Loucy (cell line): ENCODE results near the gene IFT22.

Experiments used
- H2AFZ ChIP-seq: fragments of 200-600 bp; sonication (generic); 2 replicates; pipeline ENCODE4 v1.6.0; 2016; ENCODE audit warnings: antibody characterized with exemption, mild to moderate bottlenecking, low read length, moderate library complexity
- H3F3A ChIP-seq: fragments of 200-600 bp; 2 replicates; pipeline ENCODE4 v1.6.0; 2016; ENCODE audit warnings: antibody characterized with exemption, low read depth, mild to moderate bottlenecking
- H3K27me3 ChIP-seq: fragments of 200-600 bp; sonication (generic); 2 replicates; pipeline ENCODE4 v1.6.1; 2014; ENCODE audit warnings: low read length, mild to moderate bottlenecking; ENCODE audit not compliant: insufficient read depth, poor library complexity, severe bottlenecking
- H3K36me3 ChIP-seq: fragments of 200-600 bp; sonication (generic); 2 replicates; pipeline ENCODE4 v1.6.1; 2016; ENCODE audit warnings: low read length; ENCODE audit not compliant: insufficient read depth
- H3K4me1 ChIP-seq: fragments of 200-600 bp; sonication (generic); 2 replicates; pipeline ENCODE4 v1.5.1; 2014; ENCODE audit warnings: low read length, mild to moderate bottlenecking; ENCODE audit not compliant: insufficient read depth, poor library complexity, severe bottlenecking
- H3K4me2 ChIP-seq: fragments of 200-600 bp; sonication (generic); 2 replicates; pipeline ENCODE4 v1.6.0; 2014; ENCODE audit warnings: antibody characterized with exemption, low read length, low read depth, mild to moderate bottlenecking; ENCODE audit not compliant: poor library complexity, severe bottlenecking
- H3K4me3 ChIP-seq: fragments of 200-600 bp; sonication (generic); 2 replicates; pipeline ENCODE4 v1.5.1; 2014; ENCODE audit warnings: low read length, mild to moderate bottlenecking, mixed read lengths; ENCODE audit not compliant: poor library complexity, severe bottlenecking
- H3K79me2 ChIP-seq: fragments of 200-600 bp; sonication (generic); 2 replicates; pipeline ENCODE4 v1.6.1; 2014; ENCODE audit warnings: low read length; ENCODE audit not compliant: insufficient read depth
- H3K9ac ChIP-seq: fragments of 200-600 bp; sonication (generic); 2 replicates; pipeline ENCODE4 v1.6.0; 2014; ENCODE audit warnings: mild to moderate bottlenecking, low read depth, low read length, moderate library complexity; ENCODE audit not compliant: poor library complexity, severe bottlenecking
- H3K9me2 ChIP-seq: fragments of 200-600 bp; sonication (generic); replicated peaks from 2 replicates; pipeline ENCODE4 v1.6.1; 2016; ENCODE audit warnings: low read depth, low read length, mixed read lengths
- H3K9me3 ChIP-seq: fragments of 200-600 bp; sonication (generic); 2 replicates; pipeline ENCODE4 v1.6.1; 2014; ENCODE audit warnings: mild to moderate bottlenecking, antibody characterized with exemption, low read length, low read depth; ENCODE audit not compliant: insufficient read depth
- H4K20me1 ChIP-seq: fragments of 200-600 bp; sonication (generic); 2 replicates; pipeline ENCODE4 v1.6.0; 2014; ENCODE audit warnings: antibody characterized with exemption, low read length, mild to moderate bottlenecking; ENCODE audit not compliant: insufficient read depth, poor library complexity, severe bottlenecking
- EZH2phosphoT487 ChIP-seq: fragments of 200-600 bp; IDR thresholded peaks from 2 replicates; pipeline ENCODE4 v1.6.1; 2018; ENCODE audit warnings: antibody characterized with exemption, mild to moderate bottlenecking, moderate library complexity, borderline replicate concordance
- TF ChIP-seq, protein P1 (sequence below): fragments of 200-600 bp; sonication (generic); conservative IDR thresholded peaks from 2 replicates; pipeline ENCODE4 v1.5.1; 2014; ENCODE audit warnings: mild to moderate bottlenecking, antibody characterized with exemption, low read length

Gene IFT22

DNA sequence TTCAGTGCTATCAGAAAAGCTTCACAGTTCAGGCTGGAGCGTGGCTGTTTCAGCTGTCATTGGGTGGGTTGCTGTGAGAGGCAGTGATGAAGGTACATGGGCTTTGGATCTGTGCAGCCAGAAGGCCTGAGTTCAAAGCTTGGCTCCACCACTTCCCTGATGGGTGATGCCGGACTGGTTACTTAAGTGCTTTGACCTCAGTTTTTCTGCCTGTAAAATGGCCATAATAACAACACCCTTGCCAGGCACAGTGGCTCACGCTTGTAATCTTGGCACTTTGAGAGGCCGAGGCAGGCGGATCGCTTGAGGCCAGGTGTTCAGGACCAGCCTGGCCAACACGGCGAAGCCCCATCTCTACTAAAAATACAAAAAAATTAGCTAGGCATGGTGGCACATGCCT, 10.4 kb upstream of the IFT22 start:
- no peaks in the 10 kb centered on the region for H3K27me3 ChIP-seq
- no peaks in the 10 kb centered on the region for H3K79me2 ChIP-seq
- H3K36me3 ChIP-seq = no peaks in the 10 kb centered on the region
- H3K9ac ChIP-seq = no peak overlapping the region
- H3K9me2 ChIP-seq = no peaks in the 10 kb centered on the region
- no peak overlapping the region for H3K4me3 ChIP-seq
- H2AFZ ChIP-seq = no peak overlapping the region
- TF ChIP-seq EZH2phosphoT487 = no peak
- TF ChIP-seq, protein P1, sequence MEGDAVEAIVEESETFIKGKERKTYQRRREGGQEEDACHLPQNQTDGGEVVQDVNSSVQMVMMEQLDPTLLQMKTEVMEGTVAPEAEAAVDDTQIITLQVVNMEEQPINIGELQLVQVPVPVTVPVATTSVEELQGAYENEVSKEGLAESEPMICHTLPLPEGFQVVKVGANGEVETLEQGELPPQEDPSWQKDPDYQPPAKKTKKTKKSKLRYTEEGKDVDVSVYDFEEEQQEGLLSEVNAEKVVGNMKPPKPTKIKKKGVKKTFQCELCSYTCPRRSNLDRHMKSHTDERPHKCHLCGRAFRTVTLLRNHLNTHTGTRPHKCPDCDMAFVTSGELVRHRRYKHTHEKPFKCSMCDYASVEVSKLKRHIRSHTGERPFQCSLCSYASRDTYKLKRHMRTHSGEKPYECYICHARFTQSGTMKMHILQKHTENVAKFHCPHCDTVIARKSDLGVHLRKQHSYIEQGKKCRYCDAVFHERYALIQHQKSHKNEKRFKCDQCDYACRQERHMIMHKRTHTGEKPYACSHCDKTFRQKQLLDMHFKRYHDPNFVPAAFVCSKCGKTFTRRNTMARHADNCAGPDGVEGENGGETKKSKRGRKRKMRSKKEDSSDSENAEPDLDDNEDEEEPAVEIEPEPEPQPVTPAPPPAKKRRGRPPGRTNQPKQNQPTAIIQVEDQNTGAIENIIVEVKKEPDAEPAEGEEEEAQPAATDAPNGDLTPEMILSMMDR = no peak
- H3K9me3 ChIP-seq = no peaks in the 10 kb centered on the region
- H3K4me2 ChIP-seq = no peak overlapping the region
- no peaks in the 10 kb centered on the region for H4K20me1 ChIP-seq
- H3F3A ChIP-seq = no peaks in the 10 kb centered on the region
- peaks cover 5% of the 10 kb centered on the region for H3K4me1 ChIP-seq

DNA sequence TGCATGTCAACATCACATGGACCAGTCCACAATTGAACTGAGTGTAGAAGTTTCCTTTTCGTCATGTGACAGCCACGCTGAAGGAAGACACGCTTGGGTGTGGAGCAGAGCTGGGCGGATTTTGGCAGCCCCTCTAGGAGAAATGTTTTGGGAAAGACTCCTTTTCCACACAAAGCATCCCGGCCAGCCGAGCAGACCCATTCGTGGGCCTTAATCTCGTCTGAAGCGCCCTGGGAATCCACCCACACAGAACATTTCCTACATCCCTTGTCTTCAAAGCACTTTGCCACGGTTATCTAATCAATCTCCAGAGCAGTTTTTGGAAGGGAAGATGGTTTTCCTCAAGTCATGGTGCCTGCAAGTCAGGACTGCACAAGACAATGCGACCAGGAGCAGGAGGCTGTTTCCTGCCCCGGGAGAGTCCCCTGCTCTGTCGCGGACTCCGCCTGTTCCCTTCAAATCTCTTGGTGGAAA, 8.4 kb upstream of the IFT22 start:
- H3K36me3 ChIP-seq = no peaks in the 10 kb centered on the region
- TF ChIP-seq EZH2phosphoT487 = no peak
- TF ChIP-seq, protein P1 = no peak
- no peak overlapping the region for H3K9ac ChIP-seq
- H2AFZ ChIP-seq = no peak overlapping the region
- no peaks in the 10 kb centered on the region for H4K20me1 ChIP-seq
- H3F3A ChIP-seq = no peaks in the 10 kb centered on the region; the same call in 1 of the 2 replicates
- H3K79me2 ChIP-seq = no peaks in the 10 kb centered on the region
- peaks cover 5% of the 10 kb centered on the region for H3K4me1 ChIP-seq
- no peaks in the 10 kb centered on the region for H3K27me3 ChIP-seq
- H3K4me3 ChIP-seq = no peak overlapping the region
- H3K9me3 ChIP-seq = no peaks in the 10 kb centered on the region
- H3K9me2 ChIP-seq = no peaks in the 10 kb centered on the region
- no peak overlapping the region for H3K4me2 ChIP-seq

DNA sequence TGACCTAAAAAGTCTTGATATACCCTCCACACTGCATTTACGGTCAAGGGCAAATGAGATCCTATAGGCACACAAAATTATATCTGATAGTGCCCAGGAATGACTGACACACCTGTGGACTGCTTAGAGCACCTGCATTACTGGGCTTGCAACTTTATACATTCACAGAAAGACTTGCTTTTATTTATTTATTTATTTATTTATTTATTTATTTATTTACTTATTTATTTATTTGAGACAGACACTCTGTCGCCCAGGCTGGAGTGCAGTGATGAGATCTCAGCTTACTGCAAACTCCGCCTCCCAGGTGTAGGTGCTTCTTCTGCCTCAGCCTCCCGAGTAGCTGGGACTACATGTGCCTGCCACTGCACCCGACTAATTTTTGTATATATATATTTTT, 6.5 kb upstream of the IFT22 start:
- Histone ChIP-seq H3K36me3 (no peaks in the 10 kb centered on the region), H3K4me2 (no peak overlapping the region), H3K27me3 (no peaks in the 10 kb centered on the region), H3K9ac (no peak overlapping the region), H3K4me3 (no peak overlapping the region), H2AFZ (no peak overlapping the region), H3F3A (no peaks in the 10 kb centered on the region; the same call in 1 of the 2 replicates), H3K4me1 (peaks cover 5% of the 10 kb centered on the region), H3K79me2 (no peaks in the 10 kb centered on the region), H3K9me3 (no peaks in the 10 kb centered on the region), H3K9me2 (no peaks in the 10 kb centered on the region), H4K20me1 (no peaks in the 10 kb centered on the region)
- TF ChIP-seq, protein P1 = no peak
- no peak for TF ChIP-seq EZH2phosphoT487
